Islet of Langerhans (tissue), 1 donor: Measurements from ENCODE around the gene VEPH1.
A peak's percentile ranks its signal among the peaks of the same experiment; 100 is the strongest.

Source experiments
- FAIRE-seq: peaks from one replicate; lab custom pipeline; 2011; peaks lifted over from hg19 to GRCh38; lab: Jason Lieb, UNC

VEPH1 gene

GRCh38 chr3:157257101-157257500 lies 246.1 kb downstream of the VEPH1 start:
- no peak for FAIRE-seq

DNA sequence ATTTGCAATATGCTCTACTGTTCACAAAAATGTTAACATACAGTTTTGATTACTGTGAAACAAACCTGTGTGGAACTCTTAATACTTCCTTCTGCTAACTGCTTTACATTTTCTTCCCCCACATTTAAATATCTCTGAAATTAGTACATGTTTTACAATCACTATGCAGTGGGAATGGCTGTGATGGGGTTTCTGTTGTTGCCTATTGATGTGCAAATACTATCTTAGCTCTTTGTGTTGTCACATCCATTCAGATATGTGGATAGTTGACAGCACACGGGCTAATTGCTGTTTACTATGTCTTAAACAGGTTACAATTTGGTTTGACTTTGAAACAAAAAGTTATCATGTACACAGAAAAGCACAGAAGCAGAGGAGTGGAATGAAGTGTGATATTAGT lies 247.4 kb downstream of the VEPH1 start:
- FAIRE-seq, result peak; percentile 49

- no peak for FAIRE-seq
These were observed 251.5 kb downstream of the VEPH1 start for GRCh38 chr3:157251685-157252084.

- no peak for FAIRE-seq
These were observed 253.6 kb downstream of the VEPH1 start for GRCh38 chr3:157249606-157250005.

- FAIRE-seq, result peak; percentile 98
These were observed 254.4 kb downstream of the VEPH1 start for GRCh38 chr3:157248590-157249422.

DNA sequence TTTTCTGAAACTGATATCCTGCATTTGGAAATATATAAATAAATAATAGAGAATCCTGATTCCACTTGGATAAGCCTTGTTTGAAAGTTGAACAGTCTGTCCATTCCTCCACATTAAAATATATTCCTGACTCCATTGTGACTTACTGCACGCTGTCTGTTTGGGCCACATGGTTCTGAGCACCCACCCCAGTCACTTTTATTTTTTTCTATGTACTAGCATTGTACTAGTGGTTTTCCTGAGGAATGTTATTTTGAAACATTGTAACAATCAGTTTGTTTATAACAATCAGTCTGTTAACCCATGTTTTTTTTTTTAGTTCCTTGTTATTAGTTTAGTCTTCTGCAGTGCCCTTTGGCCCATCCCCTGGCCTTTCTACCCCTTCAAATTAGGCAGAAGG lies 255.8 kb downstream of the VEPH1 start:
- peak; percentile 51 for FAIRE-seq

GRCh38 chr3:157242836-157243235 lies 260.4 kb downstream of the VEPH1 start:
- FAIRE-seq, result peak; percentile 78

- FAIRE-seq, result no peak
These were observed 261.6 kb downstream of the VEPH1 start for GRCh38 chr3:157241599-157241998.

- FAIRE-seq, result no peak
These were observed 262.8 kb downstream of the VEPH1 start for GRCh38 chr3:157240408-157240807.

- FAIRE-seq, result no peak
These were observed 264.0 kb downstream of the VEPH1 start for GRCh38 chr3:157239082-157239704.

GRCh38 chr3:157238457-157238856 lies 264.8 kb downstream of the VEPH1 start:
- FAIRE-seq, result no peak

- no peak for FAIRE-seq
These were observed 265.3 kb downstream of the VEPH1 start for GRCh38 chr3:157237886-157238285.

DNA sequence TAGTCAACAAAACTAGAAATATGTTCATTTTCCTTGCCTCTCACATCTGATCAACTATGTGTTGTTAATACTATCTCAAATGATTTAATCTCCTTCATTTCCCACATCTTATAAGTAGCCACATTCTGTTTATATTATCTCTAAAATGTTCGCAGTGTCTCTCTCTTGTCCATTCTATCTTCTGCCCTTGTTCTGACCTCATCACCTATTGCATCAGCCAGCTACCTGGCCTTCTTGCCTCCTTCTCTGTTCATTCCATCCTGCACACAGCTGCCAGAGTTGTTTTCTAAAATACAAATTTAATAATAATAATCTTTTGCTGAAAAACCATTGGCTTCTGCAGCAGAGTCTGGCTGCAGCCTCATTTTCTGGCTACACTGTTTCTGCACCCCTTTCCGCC lies 267.9 kb downstream of the VEPH1 start:
- no peak for FAIRE-seq

GRCh38 chr3:157233923-157234322 lies 269.3 kb downstream of the VEPH1 start:
- no peak for FAIRE-seq

- FAIRE-seq, result no peak
These were observed 271.1 kb downstream of the VEPH1 start for GRCh38 chr3:157232141-157232540.

- FAIRE-seq, result no peak
These were observed 272.1 kb downstream of the VEPH1 start for GRCh38 chr3:157231071-157231470.

DNA sequence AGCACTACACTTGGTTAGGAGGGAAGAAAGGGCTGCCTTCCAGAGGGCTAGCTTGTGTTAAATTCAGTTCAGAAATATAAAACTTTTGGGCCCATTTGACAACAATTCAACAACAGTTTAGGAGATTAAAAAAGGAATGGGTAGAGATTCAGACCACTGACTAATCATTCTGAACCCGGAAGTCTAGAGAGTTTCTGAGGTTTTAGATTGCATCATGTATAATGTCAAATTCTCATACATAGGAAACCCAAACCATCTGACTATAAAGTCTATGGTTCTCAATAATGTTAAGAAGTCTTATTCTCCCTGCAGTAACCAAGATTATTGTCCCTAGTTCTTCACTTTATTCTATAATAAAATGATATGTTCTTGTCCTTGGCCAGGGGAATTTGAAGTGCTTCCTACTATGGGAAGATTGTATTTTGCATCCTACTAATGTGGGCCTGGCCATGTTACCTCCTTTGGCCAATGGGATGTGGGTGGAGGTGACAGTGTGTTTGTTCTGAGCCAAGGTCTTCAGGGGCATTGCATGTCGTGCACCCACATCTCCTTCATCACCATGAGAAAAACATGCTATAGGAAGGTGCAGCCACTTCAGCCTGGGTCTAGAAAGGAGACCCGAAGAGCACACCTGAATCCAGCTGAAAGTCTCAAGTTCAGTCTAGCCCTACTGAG lies 276.9 kb downstream of the VEPH1 start:
- no peak for FAIRE-seq

- no peak for FAIRE-seq
These were observed 278.2 kb downstream of the VEPH1 start for GRCh38 chr3:157225001-157225400.

- no peak for FAIRE-seq
These were observed 282.3 kb downstream of the VEPH1 start for GRCh38 chr3:157220883-157221282.

- peak; percentile 36 for FAIRE-seq
These were observed 283.0 kb downstream of the VEPH1 start for GRCh38 chr3:157220211-157220610.

DNA sequence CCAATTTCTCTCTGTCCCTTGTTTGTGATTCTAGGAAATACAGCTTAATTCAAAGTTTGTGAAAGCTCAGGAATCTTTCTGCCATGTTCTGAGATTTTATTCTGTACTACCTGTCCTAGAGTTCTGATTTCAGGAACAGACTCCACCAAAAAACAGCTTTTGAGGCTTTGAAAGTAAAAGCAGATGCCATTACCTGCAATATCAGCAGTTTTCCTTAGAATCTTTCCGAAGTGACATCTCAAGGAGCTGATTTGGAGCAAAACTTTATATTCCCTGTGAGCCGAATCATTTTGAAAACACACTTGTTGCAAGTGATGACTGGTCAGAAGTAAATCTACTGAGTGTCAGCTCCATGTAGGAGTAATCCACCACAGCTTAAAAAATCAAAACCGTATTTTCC lies 284.0 kb downstream of the VEPH1 start:
- no peak for FAIRE-seq
